ENCODE data around the gene SLC4A2. TPM values are rescaled to one million over a fixed set of nuclear protein-coding genes. Genes with fewer than 3 reads are reported as not detected.

Gene SLC4A2
- total and polyA plus RNA-seq, 4 donors = 27.5 to 98.8 (median 72.6) TPM

DNA sequence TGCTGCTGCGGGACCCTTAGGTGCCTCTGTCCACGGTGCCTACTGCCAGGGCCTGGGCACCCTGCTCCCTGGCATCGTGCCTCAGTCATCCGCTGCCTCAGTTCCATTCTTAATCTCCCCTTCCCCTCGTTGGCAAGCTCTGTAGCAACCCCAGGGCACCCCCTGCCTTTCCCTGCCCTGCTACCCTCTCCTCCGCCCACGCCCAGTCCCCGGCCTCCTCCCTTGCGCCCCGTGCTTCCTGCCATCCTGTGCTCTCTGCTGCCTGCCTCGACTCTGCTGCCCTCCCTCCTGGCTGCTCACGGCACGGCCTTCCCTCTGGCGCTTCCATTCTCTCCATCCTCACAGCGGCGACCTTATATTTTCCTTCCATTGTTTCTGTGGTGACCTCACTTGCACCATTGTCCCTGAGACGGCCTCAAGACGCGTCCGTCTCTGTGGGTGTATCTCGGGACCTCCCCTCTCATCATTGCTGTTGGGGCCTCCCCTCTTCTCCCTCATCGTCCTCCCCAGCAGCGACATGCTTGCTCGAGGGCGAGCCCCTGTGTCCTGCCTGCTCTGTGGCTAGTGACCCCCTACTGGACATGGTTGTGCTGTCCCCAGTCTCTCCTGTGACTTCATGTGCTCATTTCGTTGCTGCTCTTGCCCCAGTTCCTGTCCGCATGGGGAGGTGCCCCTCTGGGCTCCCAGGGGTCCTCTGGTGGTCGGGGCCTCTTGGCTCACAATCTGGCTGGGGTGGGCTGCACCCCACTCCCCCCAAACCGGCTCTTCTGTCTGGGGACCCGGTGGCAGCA lies 62.2 kb downstream of the SLC4A2 start:
- Histone ChIP-seq H3K27me3 (ENCODE audit: control insufficient read depth in 4 of 4, insufficient read depth in 4 of 4, low read length in 3 of 4) (no peaks in the 10 kb centered on the region), H3K27ac (ENCODE audit: low read depth in 1 of 2, low read length in 2 of 2) (no peak overlapping the region), H3K4me3 (ENCODE audit: low read depth in 1 of 3, low read length in 3 of 3) (no peak overlapping the region), H3K4me1 (ENCODE audit: control insufficient read depth in 4 of 4, insufficient read depth in 4 of 4, low read length in 3 of 4) (no peaks in the 10 kb centered on the region), H3K9me3 (ENCODE audit: control insufficient read depth in 4 of 4, low read length in 3 of 4) (no peaks in the 10 kb centered on the region), H3K9ac (ENCODE audit: low read depth in 1 of 2, low read length in 2 of 2) (no peak overlapping the region), H3K36me3 (ENCODE audit: control insufficient read depth in 4 of 4, insufficient read depth in 3 of 4, low read depth in 1 of 4, low read length in 3 of 4) (peaks cover 5 to 37% (median 14%) of the 10 kb centered on the region in 4 donors)
- TF ChIP-seq NR2F2 (IDR thresholded peaks at IDR 0.05) (no peak), EGR1 (IDR thresholded peaks at IDR 0.05; ENCODE audit: low read depth in 2 of 2) (no peak), TAF1 (conservative IDR thresholded peaks at IDR 0.05) (no peak), HNF4A (conservative IDR thresholded peaks at IDR 0.05) (no peak), RXRA (IDR thresholded peaks at IDR 0.05) (no peak), FOXA1 (IDR thresholded peaks at IDR 0.05) (no peak), SP1 (IDR thresholded peaks at IDR 0.05) (no peak), CTCF (IDR thresholded peaks at IDR 0.05; ENCODE audit: low read depth, low read length, missing input control) (no peak), HNF4G (IDR thresholded peaks at IDR 0.05) (no peak), YY1 (IDR thresholded peaks at IDR 0.05) (no peak), RAD21 (IDR thresholded peaks at IDR 0.05) (no peak), FOXA2 (IDR thresholded peaks at IDR 0.05) (no peak), MAX (IDR thresholded peaks at IDR 0.05) (no peak), REST (IDR thresholded peaks at IDR 0.05) (no peak), ATF3 (IDR thresholded peaks at IDR 0.05) (no peak), JUND (IDR thresholded peaks at IDR 0.05) (no peak)
- TF ChIP-seq, protein P1, sequence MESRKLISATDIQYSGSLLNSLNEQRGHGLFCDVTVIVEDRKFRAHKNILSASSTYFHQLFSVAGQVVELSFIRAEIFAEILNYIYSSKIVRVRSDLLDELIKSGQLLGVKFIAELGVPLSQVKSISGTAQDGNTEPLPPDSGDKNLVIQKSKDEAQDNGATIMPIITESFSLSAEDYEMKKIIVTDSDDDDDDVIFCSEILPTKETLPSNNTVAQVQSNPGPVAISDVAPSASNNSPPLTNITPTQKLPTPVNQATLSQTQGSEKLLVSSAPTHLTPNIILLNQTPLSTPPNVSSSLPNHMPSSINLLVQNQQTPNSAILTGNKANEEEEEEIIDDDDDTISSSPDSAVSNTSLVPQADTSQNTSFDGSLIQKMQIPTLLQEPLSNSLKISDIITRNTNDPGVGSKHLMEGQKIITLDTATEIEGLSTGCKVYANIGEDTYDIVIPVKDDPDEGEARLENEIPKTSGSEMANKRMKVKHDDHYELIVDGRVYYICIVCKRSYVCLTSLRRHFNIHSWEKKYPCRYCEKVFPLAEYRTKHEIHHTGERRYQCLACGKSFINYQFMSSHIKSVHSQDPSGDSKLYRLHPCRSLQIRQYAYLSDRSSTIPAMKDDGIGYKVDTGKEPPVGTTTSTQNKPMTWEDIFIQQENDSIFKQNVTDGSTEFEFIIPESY (IDR thresholded peaks at IDR 0.05) = no peak
- 84% methylated on average over 30 of the region's 30 CpGs for WGBS
- DNase-seq (ENCODE audit: low spot score) = no peak
